ENCODE data around the gene ARHGEF2. TPM values are rescaled to one million over a fixed set of nuclear protein-coding genes. Genes with fewer than 3 reads are reported as not detected.

ARHGEF2 gene
- total RNA-seq (2014; rRNA removed; shearing (Covaris generic)), result 318 and 324 TPM in 2 replicates
- polyA plus RNA-seq (2014; cell fraction: nucleus; rRNA removed), result 204 and 246 TPM in 2 replicates

GRCh38 chr1:155978325-155978972, at the start of gene ARHGEF2:
Gene ARHGEF2, minus strand, starts transcription at chr1:155978547. Its CDS starts 120 bp downstream, at chr1:155978427.
- DNase-seq (ENCODE audit: extremely low read depth, low read depth), result peak; percentile 77

GRCh38 chr1:156026588-156026987, 48.2 kb upstream of the ARHGEF2 start:
- no peak for DNase-seq (ENCODE audit: extremely low read depth, low read depth)

GRCh38 chr1:156025876-156026275, 47.5 kb upstream of the ARHGEF2 start:
- peak; percentile 50 for DNase-seq (ENCODE audit: extremely low read depth, low read depth)

- no peak for DNase-seq (ENCODE audit: extremely low read depth, low read depth)
Observed at GRCh38 chr1:156024801-156025200, 46.5 kb upstream of the ARHGEF2 start.

GRCh38 chr1:156021954-156022353, 43.6 kb upstream of the ARHGEF2 start:
- DNase-seq (ENCODE audit: extremely low read depth, low read depth), result no peak

GRCh38 chr1:156021093-156021428, 42.7 kb upstream of the ARHGEF2 start:
- no peak for DNase-seq (ENCODE audit: extremely low read depth, low read depth)

GRCh38 chr1:156020293-156021092, 42.1 kb upstream of the ARHGEF2 start, which contains the start of gene SSR2:
Gene SSR2, minus strand, starts transcription at chr1:156020951. Its CDS starts 784 bp downstream, at chr1:156020167.
- DNase-seq (ENCODE audit: extremely low read depth, low read depth), result peak; percentile 94

- no peak for DNase-seq (ENCODE audit: extremely low read depth, low read depth)
Observed at GRCh38 chr1:156019946-156020292, 41.6 kb upstream of the ARHGEF2 start.

GRCh38 chr1:156014829-156015228, 36.5 kb upstream of the ARHGEF2 start:
- DNase-seq (ENCODE audit: extremely low read depth, low read depth), result no peak

GRCh38 chr1:156012051-156012817, 33.9 kb upstream of the ARHGEF2 start:
- DNase-seq (ENCODE audit: extremely low read depth, low read depth), result no peak

- DNase-seq (ENCODE audit: extremely low read depth, low read depth), result no peak
Observed at GRCh38 chr1:156009404-156009803, 31.1 kb upstream of the ARHGEF2 start.

- DNase-seq (ENCODE audit: extremely low read depth, low read depth), result no peak
Observed at GRCh38 chr1:156006666-156007376, 28.5 kb upstream of the ARHGEF2 start.

GRCh38 chr1:156004843-156005584, 26.7 kb upstream of the ARHGEF2 start:
- DNase-seq (ENCODE audit: extremely low read depth, low read depth), result no peak

- DNase-seq (ENCODE audit: extremely low read depth, low read depth), result no peak
Observed at GRCh38 chr1:156003923-156004188, 25.5 kb upstream of the ARHGEF2 start.

GRCh38 chr1:156002188-156002911, 24.0 kb upstream of the ARHGEF2 start:
- no peak for DNase-seq (ENCODE audit: extremely low read depth, low read depth)

GRCh38 chr1:156001662-156002171, 23.4 kb upstream of the ARHGEF2 start:
- no peak for DNase-seq (ENCODE audit: extremely low read depth, low read depth)

- DNase-seq (ENCODE audit: extremely low read depth, low read depth), result no peak
Observed at GRCh38 chr1:156001021-156001661, 22.8 kb upstream of the ARHGEF2 start.

- DNase-seq (ENCODE audit: extremely low read depth, low read depth), result no peak
Observed at GRCh38 chr1:155999964-156000363, 21.6 kb upstream of the ARHGEF2 start.

- DNase-seq (ENCODE audit: extremely low read depth, low read depth), result no peak
Observed at GRCh38 chr1:155996166-155996565, 17.8 kb upstream of the ARHGEF2 start.
